ENCODE results near the gene SCN4B. TPM values are rescaled to one million over a fixed set of nuclear protein-coding genes. Genes with fewer than 3 reads are reported as not detected.

SCN4B gene
- polyA plus RNA-seq, 5 donors, result 7.0 to 9.1 (median 7.8) TPM

- no peak for DNase-seq
Observed at GRCh38 chr11:118153976-118154375, 1.4 kb upstream of the SCN4B start.

GRCh38 chr11:118153516-118153915 is 893 bp upstream of the SCN4B start:
- no peak for DNase-seq

- DNase-seq, result no peak
Observed at GRCh38 chr11:118152020-118152551, 537 bp downstream of the SCN4B start.

- no peak for DNase-seq
Observed at GRCh38 chr11:118151431-118151830, 1.2 kb downstream of the SCN4B start.

GRCh38 chr11:118149493-118149892 is 3.1 kb downstream of the SCN4B start:
- no peak for DNase-seq

GRCh38 chr11:118148856-118149255 is 3.8 kb downstream of the SCN4B start:
- DNase-seq, result no peak

- no peak for DNase-seq
Observed at GRCh38 chr11:118148240-118148639, 4.4 kb downstream of the SCN4B start.

GRCh38 chr11:118147502-118147901 is 5.1 kb downstream of the SCN4B start:
- DNase-seq, result no peak

GRCh38 chr11:118146554-118146953 is 6.1 kb downstream of the SCN4B start:
- no peak for DNase-seq

GRCh38 chr11:118145285-118146227 is 7.1 kb downstream of the SCN4B start:
- peak; percentile 76 to 80 for DNase-seq

- peak in 1 of 2 donors; percentile 13 for DNase-seq
Observed at GRCh38 chr11:118144301-118145268, 8.0 kb downstream of the SCN4B start.

GRCh38 chr11:118143661-118144185 is 8.9 kb downstream of the SCN4B start:
- no peak for DNase-seq

- DNase-seq, result no peak
Observed at GRCh38 chr11:118142809-118143208, 9.8 kb downstream of the SCN4B start.

- DNase-seq, result no peak
Observed at GRCh38 chr11:118142081-118142480, 10.5 kb downstream of the SCN4B start.

- DNase-seq, result no peak
Observed at GRCh38 chr11:118139578-118139977, 13.0 kb downstream of the SCN4B start.

GRCh38 chr11:118138839-118139420 is 13.7 kb downstream of the SCN4B start:
- DNase-seq, result no peak

GRCh38 chr11:118136801-118137200 is 15.8 kb downstream of the SCN4B start:
- DNase-seq, result no peak

GRCh38 chr11:118136341-118136740 is 16.3 kb downstream of the SCN4B start:
- DNase-seq, result no peak

GRCh38 chr11:118135796-118136165 is 16.8 kb downstream of the SCN4B start:
- DNase-seq, result no peak

- no peak for DNase-seq
Observed at GRCh38 chr11:118135051-118135795, 17.4 kb downstream of the SCN4B start.

GRCh38 chr11:118133816-118134215 is 18.8 kb downstream of the SCN4B start:
- DNase-seq, result no peak

Measured in right lung (tissue), 5 donors.